Stimulated activated CD4-positive, alpha-beta T cell treated with anti-CD3 and anti-CD28 coated beads, Interleukin-4, amount 100 ng/mL, for 1 hour (primary cell): ENCODE measurements around the gene MYT1.
A peak's percentile ranks its signal among the peaks of the same experiment; 100 is the strongest.

ENCODE experiments used
- DNase-seq: peaks from one replicate; pipeline ENCODE4 v3.0.0-alpha.2; 2020

The MYT1 gene

GRCh38 chr20:64155258-64156135 lies 8.8 kb upstream of the MYT1 start:
- no peak for DNase-seq

DNA sequence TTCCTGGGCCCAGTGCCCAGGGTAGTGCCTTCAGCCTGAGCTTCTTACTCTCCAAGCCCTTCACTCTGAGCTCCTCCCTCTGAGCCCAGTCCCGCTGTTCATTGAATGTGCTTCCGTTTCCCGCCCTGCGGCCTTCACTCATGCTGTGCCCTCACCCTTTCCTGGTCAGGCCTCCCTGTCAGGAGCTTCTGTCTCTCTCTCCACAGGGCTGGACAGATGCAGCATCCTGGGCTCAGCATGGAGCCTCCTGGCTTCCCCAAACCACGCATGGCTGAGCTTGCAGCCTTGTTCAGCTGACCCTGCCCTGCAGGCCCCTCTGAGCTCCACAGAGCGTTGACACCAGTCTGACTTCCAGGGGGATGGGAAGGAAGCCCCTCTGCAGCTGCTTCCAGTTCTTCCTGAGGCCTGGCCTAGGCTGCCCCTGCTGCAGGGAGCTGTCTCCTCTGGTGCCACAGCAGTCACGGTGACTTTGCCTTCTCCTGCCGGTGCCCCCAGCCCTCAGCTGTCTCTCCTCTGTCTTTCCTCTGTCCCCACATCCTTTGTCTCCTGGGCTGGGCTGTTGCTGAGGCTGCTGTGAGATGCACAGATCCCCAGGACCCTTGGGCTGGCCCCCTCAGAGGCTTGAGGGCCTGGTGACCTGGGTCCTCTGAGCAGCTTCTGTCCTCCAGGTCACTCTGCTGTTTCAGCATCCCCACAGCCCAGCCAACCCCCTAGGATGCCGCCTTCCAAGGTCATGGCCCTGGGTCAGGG lies 7.9 kb upstream of the MYT1 start:
- no peak for DNase-seq

GRCh38 chr20:64156886-64157875 lies 7.1 kb upstream of the MYT1 start:
- no peak for DNase-seq

DNA sequence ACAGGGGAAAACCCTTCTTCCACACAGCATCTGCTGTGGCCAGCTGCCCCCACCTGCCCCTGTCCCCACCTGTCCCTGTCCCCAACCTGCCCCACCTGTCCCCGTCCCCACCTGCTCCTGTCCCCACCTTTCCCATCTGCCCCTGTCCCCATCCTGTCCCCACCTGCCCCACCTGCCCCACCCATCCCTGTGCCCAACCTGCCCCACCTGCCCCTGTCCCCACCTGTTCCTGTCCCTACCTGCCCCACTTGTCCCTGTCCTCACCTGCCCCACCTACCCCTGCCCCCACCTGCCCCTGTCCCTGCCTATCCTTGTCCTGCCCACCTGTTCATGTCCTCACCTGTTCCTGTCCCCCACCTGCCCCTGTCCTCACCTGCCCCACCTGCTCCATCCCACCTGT lies 6.4 kb upstream of the MYT1 start:
- DNase-seq: no peak

DNA sequence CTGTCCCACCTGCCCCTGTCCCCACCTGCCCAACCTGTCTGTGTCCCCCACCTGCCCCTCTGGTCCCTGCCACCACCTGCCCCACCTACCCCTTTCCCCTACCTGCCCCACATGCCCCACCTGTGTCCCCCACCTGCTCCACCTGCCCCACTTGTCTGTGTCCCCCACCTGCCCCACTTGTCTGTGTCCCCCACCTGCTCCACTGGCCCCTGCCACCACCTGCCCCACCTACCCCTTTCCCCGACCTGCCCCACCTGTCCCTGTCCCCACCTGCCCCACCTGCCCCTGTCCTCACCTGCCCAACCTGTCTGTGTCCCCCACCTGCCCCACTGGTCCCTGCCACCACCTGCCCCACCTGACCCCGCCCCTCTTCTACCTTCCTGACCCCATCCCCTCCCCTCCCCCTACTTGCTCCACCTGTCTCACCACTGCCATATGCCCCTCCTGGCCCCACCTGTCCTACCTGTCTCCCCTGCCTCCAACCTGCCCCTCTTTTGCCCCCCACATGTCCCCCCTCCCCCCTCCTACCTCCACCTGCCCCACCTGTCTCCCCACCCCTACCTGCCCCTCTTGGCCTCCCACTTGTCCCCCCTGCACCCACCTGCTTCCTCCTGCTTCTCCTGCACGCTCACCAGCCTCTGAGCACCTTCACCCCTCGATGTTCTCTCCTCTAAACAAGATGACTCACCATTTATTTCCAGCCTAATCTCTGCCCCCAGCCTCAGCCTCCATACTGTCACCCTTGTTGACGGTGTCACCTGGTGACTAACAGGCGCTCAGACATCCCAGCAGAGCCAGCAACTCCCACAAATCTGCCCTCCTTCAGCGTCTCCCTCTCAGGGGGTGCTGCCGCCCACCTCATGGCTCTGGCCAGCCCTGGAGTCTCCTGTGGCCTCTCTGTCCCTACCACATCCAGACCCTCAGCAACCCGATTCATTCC lies 5.6 kb upstream of the MYT1 start:
- no peak for DNase-seq

- no peak for DNase-seq
Observed at GRCh38 chr20:64159286-64159680, 5.0 kb upstream of the MYT1 start.

GRCh38 chr20:64159711-64160110 lies 4.5 kb upstream of the MYT1 start:
- DNase-seq: no peak

GRCh38 chr20:64160118-64160517 lies 4.1 kb upstream of the MYT1 start:
- no peak for DNase-seq

DNA sequence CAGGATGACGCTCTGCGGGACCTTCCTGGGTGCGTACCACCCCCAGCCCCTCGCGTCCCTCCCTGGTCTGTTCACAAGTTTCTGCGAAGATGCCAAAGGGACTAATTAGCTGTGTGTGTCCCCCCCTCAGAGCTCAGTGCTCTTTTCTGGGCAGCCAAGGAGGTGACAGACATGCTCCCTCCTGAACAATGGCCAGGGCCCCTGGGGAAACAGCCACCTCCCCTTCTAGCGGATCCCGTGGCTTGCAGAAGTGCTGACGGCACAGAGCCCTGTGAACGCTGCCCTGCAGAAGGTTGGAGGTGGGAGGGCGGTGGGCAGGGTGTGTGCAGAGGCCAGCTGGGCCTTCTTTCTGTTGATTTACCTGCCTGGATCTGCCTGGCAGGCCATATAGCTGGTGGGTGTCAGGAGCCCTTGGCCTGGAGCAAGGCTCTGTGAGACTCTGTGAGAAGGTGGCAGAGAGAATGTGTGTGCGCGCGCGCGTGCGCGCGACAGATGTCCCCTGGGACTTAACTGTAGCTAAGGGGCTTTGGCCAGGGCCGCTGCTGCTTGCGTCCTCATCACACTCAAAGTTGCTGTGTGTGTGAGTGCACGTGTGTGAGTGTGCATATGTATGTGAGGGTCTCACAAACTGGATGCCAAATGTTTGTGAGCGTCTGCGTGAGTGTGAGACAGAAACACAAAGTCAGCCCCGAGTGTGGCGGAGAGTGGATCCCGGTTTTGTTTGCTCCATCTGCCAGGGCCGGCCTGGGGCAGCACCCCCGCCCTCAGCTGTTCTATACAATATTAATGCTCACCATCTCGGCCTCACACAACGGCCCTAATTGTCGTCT lies 3.5 kb upstream of the MYT1 start:
- DNase-seq: no peak

DNA sequence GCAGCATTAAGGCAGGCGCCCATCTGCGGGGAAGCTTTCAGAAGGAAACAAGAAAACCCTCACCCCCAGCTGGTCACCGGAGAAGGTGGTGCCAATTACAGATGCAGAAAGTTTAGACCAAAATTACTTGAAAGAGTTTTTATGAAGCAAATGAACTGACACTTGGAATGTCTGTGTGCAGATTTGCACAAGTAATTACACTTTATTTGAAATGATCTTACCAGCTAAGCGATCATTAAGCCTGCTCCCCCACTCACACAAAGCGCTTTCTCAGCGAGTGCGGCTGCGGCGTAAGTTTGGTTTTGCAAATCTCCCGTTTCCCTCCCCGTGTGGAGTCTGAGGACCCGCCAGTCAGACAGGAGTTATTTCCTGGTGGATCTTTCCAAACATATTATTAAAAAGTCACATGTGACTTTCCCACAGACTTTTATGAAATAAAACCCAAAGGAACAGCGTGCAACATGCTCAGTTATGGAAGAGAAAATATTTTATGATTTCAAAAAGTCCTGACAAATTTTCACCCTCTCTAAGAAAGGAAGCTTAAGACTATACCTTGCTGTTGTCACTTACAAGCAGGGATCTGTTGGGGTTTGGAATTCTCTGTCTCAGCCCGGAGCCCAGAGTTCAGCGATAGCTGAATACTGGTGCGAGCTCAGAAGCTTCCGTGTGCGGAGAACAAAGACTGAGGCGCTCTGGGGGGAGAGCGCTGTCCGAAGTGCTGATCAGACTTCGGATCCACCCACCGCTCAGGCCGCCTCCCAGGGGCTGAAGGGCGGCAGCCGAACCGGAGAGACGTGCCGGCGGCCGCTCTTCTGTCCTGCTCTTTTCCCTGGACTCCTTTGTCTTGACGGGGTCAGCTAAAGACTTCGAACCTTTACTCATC lies 2.7 kb upstream of the MYT1 start:
- DNase-seq: peak; percentile 34

GRCh38 chr20:64162239-64162910 lies 1.9 kb upstream of the MYT1 start:
- no peak for DNase-seq

DNA sequence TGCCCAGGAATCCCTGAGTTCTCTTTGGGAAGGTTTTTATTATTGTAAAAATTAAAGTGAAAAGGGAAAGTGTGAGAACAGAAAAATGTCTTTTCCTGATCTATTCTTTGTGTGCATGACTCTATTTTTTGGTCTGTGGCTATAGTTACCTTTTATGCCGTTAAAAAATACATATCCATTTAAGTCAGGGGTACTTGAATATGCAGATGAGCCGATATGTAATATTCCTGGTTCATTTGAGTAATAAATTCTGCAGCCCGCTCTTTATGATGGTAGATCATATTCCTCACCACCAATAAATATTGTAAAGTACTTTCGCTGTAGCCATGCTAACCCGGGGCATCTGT lies 503 bp upstream of the MYT1 start:
- no peak for DNase-seq

DNA sequence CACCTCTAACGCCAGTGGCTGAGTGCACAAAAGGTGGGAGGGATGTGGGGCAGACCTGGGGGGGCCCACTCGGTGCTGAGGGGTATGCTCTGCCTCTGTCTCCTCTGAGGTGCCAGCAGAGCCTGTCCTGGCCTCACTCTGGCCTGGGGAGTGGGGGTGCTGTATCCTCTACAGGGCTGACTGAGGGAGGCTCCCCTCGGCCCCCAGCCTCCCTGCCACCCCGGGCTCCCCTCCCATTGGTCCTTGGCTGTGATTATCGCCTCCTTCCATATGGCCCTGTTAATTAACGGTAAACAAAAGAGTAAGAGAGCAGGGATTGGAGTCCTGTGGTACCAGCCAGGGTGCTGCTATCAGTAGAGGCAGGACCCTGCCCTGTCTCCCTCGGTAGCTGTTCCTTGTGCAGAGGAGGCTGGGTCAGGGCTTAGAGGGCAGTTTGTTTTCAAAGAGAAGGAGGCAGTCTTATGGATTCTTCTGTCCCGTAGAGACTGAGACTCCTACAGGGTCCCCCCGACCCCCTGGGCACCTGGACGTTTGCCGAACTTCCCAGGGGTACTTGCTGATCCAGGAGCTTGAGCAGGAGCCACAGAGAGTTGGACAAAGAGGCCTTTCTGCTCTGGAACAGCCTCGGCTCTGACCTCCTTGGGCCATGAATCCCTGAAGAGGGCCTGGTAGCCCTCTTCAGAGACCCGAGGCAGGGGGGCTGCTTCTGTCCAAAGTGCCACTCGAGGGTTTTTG lies 1.8 kb downstream of the MYT1 start:
- no peak for DNase-seq

DNA sequence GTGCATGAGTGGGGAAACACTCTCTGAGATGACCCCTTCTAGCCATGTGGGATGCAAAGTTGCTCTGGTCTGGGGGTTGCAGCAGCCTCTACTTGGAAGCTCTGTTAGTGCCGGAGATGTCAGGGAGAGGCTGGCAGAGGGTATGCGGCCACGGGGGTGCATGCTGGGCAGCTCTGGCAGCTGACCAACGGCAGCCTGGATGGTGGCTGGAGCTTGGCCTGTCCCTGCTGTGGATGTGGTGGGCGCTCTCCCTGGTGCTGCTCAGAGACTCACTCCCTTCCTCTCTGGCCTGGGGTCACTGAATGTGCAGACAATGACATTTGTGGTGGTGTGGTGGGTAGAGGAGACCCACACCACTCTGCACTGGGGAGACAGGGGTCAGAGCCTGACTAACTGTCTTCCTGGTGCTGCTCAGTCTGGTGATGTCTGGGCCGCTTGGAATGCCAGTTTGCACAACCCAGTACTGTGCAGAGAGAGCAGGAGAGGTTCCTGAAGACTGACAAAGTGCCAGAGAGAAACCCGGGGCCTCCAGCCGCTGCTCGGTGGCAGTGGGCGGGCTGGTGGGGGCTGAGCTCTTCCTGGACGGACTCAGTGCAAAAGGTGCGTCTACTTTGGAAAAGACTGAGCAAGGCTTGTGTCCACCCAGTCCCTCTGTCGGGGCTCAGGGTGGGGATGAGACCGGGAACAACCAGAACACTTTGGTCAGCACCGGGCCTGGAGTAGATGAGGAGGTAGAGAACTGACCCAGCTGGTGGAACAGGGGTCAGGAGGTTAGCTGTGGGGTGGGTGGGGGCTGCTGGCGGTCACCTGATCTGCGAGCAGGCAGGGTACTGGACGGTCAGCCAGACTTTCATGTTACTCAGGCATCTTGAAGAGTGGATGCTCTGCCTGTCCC lies 2.7 kb downstream of the MYT1 start:
- no peak for DNase-seq

GRCh38 chr20:64167676-64168075 lies 3.4 kb downstream of the MYT1 start:
- DNase-seq: no peak

DNA sequence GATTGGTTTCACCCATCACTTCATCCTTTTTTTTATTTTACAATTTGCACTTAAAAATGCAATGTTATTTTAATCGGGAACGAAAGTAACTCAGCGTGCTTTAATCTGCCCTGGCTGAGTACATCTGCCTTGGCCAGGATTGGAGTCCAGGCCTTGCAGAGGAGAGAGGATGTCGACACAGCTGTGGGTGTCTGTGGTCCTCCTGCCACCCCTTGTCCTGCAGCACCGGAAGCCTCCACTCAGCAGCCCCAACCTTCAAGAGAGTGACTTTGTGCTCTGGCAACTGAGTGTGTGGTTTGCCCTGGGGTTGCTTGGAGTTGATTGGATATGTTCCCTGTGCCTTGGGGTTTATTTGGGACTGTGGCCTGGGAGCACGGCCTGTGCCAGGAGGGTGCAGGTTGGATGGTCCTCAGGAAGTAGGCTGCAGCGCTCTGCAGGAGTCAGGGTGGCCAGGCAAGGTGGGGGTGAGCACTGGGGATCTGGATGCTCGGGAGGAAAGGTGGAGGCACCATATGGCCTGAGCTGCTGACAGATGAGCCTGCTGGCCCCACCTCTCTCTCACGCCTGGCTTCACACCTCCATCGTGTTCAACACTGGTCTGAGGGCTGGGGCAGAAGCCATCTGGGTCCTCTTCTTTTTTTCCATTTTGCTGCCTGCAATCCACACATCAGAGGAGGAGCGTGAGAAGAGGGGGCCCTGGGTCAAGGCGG lies 4.3 kb downstream of the MYT1 start:
- DNase-seq: no peak

DNA sequence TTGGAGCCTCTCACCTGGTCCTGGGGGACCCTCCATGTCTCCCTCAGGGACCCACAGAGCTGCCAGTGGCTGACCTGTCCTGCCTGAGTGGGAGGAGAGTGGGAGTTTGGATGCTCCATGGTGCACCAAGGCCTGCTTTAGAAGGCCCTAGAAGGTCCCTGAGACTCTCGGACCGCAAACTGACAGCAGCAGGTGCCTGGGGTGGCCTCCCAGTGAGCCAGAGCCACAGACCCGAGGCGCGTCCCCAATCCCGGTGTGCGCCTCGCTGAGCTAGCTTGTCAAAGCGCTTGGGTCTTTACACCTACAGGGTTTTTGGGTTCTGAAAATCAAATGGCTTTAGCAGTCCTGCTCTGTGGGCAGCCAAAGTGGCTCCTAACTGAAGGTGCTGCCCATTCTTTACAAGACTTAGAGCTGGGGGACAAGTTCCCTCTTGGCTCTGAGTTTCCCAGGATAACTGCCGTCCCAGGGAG lies 4.9 kb downstream of the MYT1 start:
- no peak for DNase-seq
